Cortex of kidney (tissue), 1 donor: ENCODE measurements around the gene ADPRS.
A peak's percentile ranks its signal among the peaks of the same experiment; 100 is the strongest.

ENCODE experiments used
- DNase-seq: peaks from one replicate; lab custom pipeline; 2025; lab: John Stamatoyannopoulos, UW

ADPRS gene, protein sequence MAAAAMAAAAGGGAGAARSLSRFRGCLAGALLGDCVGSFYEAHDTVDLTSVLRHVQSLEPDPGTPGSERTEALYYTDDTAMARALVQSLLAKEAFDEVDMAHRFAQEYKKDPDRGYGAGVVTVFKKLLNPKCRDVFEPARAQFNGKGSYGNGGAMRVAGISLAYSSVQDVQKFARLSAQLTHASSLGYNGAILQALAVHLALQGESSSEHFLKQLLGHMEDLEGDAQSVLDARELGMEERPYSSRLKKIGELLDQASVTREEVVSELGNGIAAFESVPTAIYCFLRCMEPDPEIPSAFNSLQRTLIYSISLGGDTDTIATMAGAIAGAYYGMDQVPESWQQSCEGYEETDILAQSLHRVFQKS

DNA sequence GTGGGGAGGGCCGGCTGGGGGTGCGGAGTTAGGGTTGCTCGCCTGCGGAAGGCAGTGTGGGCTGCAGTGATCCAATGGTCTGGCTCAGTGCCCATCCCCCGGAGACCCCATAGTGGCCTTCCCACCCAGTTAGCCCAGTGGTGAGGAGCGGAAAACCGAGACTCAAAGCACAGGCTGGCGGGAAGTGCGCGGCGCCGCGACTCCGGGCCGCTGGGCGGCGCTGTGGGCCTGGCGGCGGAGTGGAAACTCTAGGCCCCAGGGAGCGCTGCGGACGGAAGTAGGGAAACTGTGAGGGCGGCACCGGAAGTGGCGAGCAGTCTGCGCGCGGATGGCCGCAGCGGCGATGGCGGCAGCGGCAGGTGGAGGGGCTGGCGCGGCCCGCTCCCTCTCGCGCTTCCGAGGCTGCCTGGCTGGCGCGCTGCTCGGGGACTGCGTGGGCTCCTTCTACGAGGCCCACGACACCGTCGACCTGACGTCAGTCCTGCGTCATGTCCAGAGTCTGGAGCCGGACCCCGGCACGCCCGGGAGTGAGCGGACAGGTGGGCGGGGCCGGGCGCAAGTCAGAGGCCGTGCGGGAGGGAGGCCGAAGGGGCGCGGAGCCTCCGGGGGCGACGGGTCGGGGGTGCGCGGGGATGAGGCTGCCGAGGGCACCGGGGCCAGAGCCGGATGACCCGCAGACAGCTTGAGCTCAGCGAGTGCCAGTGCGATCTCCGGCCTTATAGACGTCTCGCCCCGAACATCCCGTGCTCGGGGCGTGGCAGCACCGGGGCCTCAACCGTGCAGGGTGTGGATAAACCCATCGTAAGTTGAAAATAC is at the start of gene ADPRS:
TSS of gene ADPRS (plus strand) at position 316 of the 816 bp plus-strand sequence. CDS start at position 329, 13 bp downstream.
- peak; percentile 66 for DNase-seq

DNA sequence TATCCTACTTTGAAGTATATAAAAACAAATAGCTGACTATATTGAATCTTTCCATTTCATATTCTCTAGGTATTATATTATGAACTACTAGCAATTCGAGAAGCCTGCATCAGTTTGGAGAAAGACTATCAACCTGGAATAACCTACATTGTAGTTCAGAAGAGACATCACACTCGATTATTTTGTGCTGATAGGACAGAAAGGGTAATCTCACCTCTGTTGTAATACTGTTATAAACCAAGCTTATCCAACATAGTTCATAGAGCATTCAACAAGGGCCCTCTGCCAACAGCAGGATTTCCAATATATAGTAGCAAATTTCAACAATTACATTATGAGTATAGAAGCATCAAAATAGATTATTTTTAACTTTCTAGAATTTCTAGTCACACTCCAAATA is 48.5 kb upstream of the ADPRS start:
- DNase-seq, result no peak

DNA sequence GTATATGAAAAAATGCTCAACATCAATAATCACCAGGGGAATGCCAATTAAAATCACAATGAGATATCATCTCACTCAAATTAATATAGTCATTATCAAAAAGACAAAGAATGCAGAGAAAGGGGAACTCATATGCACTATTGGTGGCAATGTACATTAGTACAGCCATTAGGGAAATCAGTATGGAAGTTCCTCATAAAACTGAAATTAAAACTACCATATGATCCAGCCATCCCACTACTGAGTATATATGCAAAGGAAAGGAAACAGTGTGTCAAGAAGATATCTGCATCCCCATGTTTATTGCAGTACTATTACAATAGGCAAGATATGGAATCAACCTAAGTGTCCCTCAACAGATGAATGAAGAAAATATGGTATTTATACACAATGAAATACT is 36.9 kb upstream of the ADPRS start:
- no peak for DNase-seq

DNA sequence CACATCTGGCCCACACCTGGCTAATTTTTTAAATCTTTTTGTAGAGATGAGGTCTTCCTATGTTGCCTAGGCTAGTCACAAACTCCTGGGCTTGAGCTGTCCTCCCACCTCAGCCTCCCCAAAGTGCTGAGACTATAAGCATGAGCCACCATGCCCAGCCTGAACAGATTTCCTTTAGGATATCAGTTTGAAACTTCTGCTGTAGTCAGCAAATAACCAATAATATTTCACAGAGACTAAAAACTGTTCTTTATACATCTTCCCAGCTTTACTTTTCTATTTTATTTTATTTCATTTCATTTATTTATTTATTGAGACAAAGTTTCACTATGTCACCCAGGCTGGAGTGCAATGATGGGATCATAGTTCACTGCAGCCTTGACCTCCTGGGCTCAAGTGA is 34.7 kb upstream of the ADPRS start:
- no peak for DNase-seq

DNA sequence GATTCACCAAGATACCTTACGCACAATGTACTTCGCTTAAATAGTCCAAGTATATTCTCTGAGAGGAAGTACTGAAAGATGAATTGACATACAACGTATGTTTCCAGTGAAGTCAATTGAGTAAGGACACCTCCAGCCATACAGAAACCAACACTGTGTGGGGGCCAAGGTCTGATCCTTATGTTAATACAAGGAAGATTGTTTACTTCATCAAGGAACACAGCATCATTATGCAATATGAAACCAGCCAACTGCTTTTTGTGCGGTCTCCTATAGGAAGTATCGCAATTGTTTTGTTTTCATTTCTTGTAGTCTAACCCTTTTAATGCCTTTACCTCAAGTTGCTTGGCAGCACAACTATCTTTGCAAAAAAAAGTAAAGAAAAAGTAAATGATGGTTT is 33.0 kb upstream of the ADPRS start:
- no peak for DNase-seq

DNA sequence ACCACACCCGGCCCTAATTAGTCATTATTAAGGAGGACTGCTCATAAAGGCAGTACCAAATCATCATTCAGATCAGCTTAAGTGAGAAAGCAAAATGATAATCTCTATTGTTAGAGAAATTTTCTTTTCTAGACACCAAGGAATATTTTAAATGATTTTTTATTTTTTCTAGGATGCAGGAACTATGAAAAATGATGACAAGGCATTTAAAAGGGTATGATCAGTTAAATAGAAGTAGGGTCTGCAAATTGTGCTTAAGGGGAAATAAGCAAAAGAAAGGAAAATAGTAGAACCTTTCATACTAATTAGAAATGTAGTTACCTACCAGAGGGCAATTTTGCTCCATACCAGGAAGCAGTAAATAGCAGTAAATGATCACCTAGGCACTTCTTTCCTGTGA is 26.4 kb upstream of the ADPRS start:
- no peak for DNase-seq

DNA sequence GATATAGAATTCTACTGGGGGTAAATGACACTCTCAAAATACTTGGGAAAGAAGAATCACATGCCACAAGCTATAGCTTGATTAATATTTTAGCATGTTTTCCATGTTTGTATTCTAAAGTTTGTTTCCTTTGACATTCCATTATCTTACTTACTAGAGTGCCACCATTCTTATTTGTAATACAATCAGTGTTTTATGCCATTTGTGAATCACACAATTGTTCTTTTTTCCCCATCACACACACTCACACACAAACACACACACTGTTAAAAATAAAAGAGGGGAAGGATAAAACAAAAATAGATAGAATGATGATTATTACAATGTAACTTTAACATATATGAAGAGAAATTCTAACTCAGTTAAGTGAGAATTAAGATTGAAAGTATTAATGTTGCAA is 20.8 kb upstream of the ADPRS start:
- no peak for DNase-seq

DNA sequence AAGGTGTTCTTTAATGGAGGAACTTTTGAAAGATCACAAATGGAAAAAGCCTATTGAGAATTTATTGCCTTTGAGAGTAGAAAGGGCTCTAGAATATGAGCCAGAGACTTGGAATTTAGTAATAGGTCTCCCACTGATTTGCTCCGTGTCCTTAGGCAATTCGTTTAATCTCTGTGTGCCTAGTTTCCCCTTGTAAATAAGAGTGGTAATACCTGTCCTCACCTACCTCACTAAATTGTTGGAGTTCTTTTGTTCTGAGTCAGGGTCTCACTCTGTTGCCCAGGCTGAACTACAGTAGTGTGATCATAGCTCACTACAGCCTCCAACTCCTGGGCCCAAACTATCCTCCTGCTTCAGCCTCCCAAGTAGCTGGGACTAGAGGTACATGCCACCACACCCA is 19.8 kb upstream of the ADPRS start:
- no peak for DNase-seq

DNA sequence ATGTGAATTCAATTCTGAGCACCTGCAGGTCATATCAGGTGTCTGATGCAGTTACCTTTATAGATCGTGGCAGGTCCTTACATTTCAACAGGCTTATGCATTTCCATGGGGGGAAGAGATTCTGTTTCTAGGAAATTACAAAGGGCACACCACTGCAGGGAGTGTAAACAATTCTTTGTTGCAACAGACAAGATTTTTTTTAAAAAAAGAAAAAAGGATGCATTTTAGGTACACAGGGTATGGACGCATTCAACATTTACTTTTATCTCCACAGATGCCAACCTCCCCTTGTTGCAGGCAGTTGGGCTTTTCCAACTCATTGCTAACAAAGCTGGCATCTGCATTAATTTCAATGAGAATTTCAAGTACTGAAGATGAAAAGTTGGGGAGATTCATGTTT is 18.3 kb upstream of the ADPRS start:
- DNase-seq, result no peak

DNA sequence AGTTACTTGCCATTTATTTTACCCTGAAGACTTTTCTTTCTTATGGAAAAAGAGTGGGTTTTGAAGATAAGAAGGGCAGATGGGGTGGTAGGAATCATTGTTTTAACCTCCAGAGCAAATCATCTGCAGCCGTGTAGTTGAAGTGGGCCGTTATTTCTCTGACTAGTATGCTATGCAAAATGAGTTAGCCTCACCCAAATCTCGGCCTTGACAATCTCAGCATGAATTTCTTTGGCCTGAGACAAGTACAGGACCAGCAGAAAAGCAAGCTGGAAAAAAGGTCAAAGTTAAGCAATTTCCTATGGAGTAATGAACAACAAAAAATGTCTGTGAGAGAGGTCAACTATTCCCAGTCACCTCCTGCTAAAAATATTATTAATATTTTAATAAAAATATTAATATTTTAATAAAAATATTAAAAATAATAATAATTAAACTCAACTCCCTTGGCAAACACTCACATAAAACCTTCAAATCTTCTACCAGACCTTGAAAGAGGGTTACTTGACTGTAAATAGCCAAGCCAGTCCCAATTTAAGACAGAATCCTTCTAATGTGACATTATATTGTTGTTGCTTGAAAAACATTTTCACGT is 11.6 kb upstream of the ADPRS start:
- no peak for DNase-seq

DNA sequence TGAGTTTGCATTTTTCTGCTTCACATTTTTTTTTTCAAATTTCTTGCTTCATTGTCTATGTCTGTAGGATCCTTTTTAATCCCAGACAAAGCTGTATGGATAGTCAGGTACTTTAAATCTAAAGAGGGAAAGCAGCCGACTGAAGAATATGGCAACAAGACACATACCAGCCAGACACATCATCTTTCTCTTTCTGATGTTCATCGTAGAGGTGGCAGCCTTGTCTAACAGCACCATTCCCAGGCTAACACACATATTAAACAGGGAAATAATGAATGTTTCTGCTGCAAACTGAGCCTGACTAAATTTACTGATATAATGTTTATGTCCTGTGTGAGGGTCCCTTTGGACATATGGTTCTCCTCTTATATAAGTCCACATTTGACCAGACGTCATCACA is 8.5 kb upstream of the ADPRS start:
- no peak for DNase-seq

DNA sequence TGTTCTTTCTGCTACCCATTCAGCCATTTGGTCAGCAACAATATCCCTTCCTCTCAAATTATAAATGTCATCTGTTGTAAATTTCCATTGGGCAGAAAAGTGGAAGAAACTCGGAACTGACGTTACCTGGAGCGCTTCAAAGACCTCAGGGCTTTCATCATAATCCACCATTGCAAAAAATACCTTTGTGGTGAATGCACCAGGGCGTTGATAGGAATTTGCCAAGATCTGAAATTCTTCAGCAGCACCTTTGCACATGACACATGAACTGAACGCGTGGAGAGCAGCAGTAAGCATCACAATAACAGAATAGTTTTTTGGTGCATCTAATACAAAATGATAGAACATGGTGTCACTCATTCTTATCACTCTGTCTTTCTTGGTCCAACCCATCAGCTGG is 7.9 kb upstream of the ADPRS start:
- DNase-seq, result no peak

DNA sequence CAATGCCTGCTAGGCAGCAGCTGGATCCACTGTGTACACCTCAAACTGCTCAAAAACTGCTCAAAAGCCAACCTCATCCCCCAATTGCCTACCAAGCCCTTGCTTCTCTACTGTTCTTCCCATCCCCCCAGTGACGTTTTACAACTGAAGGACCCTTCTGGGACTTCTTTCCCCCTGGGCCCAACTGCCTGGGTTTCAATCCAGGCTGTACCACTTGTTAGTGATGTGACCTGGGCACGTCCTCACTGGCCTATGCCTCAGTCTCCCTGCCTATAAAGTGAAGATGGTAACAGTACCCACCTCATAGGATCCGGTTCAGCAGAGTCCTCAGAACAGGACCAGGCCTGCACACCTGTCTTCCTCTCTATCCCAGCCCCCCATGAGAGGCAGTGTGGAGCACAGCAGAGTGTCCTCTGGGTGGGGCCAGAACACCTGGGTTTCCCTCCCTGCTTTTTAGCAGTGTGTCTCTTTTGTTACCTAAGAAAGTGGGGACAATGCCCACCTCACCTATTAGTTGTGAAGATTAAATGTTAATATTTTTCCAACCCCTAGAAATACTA is 6.7 kb upstream of the ADPRS start:
- no peak for DNase-seq

DNA sequence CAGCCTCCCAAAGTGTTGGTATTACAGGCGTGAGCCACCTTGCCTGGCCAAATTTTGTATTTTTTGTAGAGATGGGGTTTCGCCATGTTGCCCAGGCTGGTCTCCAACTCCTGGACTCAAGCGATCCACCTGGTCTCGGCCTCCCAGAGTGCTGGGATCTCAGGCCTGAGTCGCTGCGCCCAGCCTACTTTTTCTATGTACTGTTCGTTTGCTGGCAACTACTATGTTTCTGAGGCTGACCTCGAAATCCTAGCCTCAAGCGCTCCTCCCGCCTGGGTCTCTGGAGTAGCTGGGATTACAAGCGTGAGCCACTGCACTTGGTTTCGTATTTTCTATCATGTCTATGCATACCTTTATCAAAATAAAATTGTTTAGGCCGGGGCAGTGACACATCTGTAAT is 5.5 kb upstream of the ADPRS start:
- no peak for DNase-seq

DNA sequence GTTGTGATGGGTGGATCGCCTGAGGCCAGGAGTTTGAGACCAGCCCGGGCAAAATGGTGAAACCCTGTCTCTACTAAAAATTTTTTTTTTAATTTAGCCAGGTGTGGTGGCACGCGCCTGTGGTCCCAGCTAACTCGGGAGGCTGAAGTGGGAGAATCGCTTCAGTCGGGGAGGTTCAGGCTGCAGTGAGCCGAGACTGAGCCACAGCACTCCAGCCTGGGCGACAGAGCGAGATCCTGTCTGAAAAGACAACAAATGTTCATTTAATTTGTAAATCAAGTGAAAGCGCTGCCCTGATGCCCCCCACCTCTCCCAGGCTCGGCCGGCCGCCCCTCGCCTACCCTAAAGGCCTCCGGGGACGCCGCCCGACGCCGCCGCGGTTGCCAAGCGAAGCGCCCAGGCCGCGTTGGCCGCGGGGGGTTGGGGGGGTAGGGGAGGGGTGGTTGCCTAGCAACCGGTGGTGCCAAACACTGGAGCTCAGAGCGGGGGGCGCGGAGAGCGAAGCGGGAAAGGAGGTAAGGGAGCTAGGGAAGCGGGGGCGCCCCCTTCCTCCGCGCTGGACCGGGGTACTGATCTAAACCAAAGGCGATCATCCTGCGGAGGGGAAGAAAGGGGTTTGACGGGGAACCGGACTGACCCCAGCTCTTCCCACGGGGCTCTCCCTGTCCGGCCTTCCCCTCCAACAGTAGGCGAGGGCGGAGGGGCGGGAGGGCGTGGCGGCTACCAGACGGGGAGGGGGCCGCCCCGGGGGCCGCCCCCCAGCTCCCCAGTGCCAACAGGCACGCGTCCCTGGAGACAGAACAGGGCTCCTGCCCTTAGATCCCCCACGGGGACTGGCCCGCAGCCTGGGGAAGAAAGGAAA is 4.8 kb upstream of the ADPRS start, which contains the start of gene TEKT2:
TSS of gene TEKT2 (plus strand) at position 460 of the 862 bp plus-strand sequence. CDS start 828 bp downstream, outside the sequence.
- DNase-seq, result no peak

DNA sequence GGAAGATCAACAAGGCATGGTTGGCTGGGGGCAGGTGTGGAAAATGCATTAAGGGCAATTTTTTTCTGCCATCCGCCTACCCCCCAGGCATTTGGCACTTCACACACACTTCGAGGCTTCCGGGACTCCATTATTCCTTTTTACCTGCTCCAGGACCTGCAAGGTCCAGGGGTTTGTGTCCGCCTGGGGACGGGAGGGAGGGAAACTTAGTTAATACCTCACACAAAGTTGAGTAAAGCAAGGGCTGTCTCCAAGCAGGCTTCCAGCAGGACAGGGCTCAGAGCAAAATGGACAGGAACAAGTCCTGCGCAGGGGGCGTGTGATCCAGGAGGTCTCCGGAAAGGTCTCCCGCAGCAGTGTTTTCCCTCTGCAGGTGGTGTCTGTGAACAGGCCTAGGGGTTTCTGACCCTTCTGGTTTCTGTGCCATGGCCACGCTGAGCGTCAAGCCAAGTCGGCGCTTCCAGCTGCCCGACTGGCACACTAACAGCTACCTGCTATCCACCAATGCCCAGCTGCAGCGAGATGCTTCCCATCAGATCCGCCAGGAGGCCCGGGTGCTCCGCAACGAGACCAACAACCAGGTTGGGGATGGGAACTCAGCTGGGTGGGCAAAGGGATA is 4.1 kb upstream of the ADPRS start:
- DNase-seq, result no peak

DNA sequence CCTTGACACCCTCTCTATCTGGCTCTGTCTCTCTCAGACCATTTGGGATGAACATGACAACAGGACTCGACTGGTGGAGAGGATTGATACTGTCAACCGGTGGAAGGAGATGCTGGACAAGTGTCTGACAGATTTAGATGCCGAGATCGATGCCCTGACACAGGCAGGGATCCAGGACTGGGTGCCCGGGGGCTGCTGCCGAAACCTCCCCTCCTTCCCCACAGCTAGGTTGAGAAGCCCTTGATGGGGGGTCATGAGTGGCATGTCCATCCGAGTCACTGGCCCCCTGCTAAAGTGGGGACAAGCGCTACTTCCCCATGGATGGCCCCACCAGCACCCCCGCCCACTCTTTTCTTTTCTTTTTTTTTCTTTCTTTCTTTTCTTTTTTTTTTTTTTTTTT is 3.6 kb upstream of the ADPRS start:
- DNase-seq, result no peak

DNA sequence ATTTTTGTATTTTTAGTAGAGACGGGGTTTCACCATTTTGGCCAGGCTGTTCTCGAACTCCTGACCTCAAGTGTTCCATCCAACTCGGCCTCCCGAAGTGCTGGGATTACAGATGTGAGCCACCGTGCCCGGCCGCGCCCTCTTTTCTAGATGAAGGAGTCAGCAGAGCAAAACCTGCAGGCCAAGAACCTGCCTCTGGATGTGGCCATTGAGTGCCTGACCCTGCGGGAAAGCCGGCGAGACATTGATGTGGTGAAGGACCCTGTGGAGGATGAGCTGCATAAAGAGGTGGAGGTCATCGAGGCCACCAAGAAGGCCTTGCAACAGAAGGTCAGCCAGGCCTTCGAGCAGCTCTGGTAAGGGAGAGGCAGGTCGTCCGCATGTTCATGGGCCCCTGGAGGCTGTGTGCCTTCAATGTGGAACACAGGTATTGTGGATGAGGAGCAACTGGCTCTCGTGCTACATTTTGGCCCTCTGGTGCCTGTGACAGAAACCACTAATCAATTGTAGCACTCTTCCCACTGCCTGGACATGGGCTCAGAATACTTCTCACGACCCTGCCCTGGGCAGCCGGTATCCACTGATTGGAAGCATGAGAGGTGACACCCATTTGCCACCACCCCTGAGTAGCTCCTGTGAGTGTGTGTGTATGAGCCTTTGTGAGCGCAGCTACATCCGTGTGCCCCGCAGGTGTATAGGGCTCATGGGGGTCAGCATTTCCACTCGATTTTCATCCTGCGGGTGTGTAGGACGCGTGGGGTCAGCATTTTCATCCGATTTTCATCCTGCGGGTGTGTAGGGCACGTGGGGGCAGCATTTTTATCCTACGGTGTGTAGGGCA is 2.8 kb upstream of the ADPRS start:
- DNase-seq, result no peak

DNA sequence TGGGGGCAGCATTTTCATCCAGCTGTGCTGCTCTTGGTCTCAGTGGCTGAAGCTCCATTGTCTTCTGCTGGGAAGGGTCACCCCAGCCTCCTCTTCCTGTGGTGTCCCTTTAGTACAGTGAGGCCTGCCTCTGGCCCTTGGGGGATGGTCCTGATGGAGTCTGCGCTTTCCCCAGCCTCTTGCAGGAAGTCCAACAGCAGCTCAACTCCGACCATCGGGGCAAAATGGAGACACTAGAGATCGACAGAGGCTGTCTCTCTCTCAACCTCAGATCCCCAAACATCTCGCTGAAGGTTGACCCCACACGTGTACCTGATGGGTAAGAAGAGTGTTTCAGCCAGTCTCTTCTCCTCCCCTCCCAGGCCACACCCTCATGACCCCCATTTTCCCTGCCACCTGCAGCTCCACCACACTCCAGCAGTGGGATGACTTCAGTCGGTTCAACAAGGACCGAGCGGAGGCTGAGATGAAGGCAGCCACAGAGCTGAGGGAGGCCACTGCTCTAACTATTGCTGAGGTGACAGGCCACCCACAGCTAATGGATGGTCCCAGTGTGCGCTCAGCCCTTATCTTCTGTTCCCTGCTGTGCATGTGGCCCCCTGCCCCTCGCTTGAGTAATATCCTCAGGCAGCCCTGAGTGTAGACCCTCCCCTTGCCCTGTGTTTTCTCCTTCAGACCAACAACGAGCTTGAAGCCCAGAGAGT is 2.0 kb upstream of the ADPRS start:
- DNase-seq, result no peak
